HAP-1 (cell line): ENCODE measurements around the gene PXDN.
"Not testable (repeated sequence)": the region's sequence is repeated elsewhere in the genome, so short reads cannot be mapped to it uniquely, and the experiment has no call there.

Experiments used
- DNase-seq, 2 experiments: peaks; one replicate each; pipeline ENCODE4 v3.0.0-alpha.2; 2016 to 2020; ENCODE audit warnings: low spot score in 2 of 2
- H3K27me3 ChIP-seq: fragments of 250-450 bp; sonication (Bioruptor Pico); 2 replicates; pipeline ENCODE4 v1.5.1; 2020; ENCODE audit warnings: low read depth, mild to moderate bottlenecking, moderate library complexity
- H3K36me3 ChIP-seq: fragments of 250-450 bp; sonication (Bioruptor Pico); replicated peaks from 2 replicates; pipeline ENCODE4 v1.5.1; 2020; ENCODE audit warnings: mild to moderate bottlenecking
- H3K4me1 ChIP-seq: fragments of 250-450 bp; sonication (Bioruptor Pico); 2 replicates; pipeline ENCODE4 v1.5.1; 2020; ENCODE audit warnings: mild to moderate bottlenecking
- H3K4me3 ChIP-seq: fragments of 250-450 bp; sonication (Bioruptor Pico); 2 replicates; pipeline ENCODE4 v1.5.1; 2020; ENCODE audit warnings: mild to moderate bottlenecking, moderate library complexity
- H3K9me3 ChIP-seq: fragments of 250-450 bp; sonication (Bioruptor Pico); 2 replicates; pipeline ENCODE4 v1.5.1; 2020; ENCODE audit warnings: mild to moderate bottlenecking, moderate library complexity
- in situ Hi-C: fragments of 300-500 bp; cut with MboI; formaldehyde crosslinking; loops from 3 replicates; pipeline ENCODE4 v1.14.3; 2020; ENCODE audit warnings: low sequenced_read_pairs, inconsistent platforms, mixed read lengths

Gene PXDN

DNA sequence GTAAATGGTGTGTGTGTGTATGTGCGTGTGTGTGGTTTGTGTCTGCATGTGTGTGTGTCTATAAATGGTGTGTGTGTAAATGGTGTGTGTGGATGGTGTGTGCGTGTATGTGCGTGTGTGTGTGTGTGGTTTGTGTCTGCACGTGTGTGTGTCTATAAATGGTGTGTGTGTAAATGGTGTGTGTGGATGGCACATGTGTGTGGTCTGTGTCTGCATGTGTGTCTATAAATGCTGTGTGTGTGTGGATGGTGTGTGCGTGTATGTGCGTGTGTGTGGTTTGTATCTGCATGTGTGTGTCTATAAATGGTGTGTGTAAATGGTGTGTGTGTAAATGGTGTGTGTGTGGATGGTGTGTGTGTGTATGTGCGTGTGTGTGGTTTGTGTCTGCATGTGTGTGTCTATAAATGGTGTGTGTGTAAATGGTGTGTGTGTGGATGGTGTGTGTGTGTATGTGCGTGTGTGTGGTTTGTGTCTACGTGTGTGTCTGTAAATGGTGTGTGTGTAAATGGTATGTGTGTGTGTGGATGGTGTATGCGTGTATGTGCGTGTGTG, 64.8 kb downstream of the PXDN start:
- H3K9me3 ChIP-seq, H3K36me3 ChIP-seq, H3K4me1 ChIP-seq, DNase-seq, H3K27me3 ChIP-seq, in situ Hi-C loops, H3K4me3 ChIP-seq: not testable (repeated sequence)

DNA sequence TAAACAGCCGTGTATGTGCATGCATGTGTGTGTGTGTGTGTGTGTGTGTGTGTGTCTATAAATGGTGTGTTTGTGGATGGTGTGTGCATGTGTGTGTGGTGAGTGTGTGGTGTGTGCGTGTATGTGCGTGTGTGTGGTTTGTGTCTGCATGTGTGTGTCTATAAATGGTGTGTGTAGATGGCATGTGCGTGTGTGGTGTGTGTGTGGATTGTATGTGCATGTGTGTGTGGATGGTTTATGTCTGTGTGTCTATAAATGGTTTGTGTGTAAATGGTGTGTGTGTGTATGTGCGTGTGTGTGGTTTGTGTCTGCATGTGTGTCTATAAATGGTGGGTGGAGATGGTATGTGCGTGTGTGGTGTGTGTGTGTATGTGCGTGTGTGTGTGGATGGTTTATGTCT, 65.2 kb downstream of the PXDN start:
- H3K36me3 ChIP-seq, in situ Hi-C loops, H3K4me3 ChIP-seq, H3K4me1 ChIP-seq, H3K27me3 ChIP-seq, H3K9me3 ChIP-seq, DNase-seq: not testable (repeated sequence)

DNA sequence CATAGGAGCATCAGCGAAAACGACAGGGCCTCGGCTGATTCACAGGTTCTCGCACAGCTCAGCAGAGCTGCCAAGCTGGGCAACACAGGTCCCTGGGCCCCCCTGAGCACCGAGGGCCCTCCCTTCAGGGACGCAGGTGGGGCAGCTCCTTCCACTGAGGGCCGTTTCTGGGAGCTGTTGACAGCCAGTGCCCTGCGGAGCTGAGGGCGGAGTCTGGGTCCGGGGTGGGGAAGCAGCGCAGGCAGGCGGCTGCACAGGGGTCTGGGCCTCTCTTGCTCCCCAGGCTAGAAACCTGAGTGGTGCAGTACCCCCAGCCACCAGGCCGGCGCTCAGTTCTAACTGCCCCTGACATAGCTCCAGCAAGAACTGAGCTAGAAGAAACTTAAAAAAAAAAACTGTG, 65.7 kb downstream of the PXDN start:
- DNase-seq: no peak
- Histone ChIP-seq H3K36me3 (no peaks in the 10 kb centered on the region), H3K4me3 (no peak overlapping the region), H3K27me3 (no peaks in the 10 kb centered on the region), H3K9me3 (no peaks in the 10 kb centered on the region), H3K4me1 (no peaks in the 10 kb centered on the region)
- in situ Hi-C loops: no loop called here

DNA sequence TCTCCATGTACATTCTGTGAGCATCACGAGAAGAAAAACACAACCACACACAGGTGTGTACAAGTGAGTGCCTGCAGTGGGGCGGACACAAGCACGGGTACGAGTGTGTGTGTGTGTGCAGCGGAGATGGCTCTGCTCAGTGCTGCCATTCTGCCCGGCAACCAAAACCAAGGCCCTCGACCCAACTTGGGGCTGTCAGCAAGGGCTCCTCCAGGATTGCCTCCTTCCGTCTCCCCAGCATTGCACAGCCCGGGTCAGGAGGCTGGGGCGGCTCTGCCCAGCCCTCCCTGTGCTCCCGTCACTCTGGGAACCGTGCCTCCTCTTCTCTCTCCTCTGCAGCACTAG, 66.5 kb downstream of the PXDN start:
- Histone ChIP-seq H3K9me3 (no peaks in the 10 kb centered on the region), H3K36me3 (no peaks in the 10 kb centered on the region), H3K27me3 (no peaks in the 10 kb centered on the region), H3K4me3 (no peak overlapping the region), H3K4me1 (no peaks in the 10 kb centered on the region)
- in situ Hi-C loops: no loop called here
- DNase-seq: no peak

DNA sequence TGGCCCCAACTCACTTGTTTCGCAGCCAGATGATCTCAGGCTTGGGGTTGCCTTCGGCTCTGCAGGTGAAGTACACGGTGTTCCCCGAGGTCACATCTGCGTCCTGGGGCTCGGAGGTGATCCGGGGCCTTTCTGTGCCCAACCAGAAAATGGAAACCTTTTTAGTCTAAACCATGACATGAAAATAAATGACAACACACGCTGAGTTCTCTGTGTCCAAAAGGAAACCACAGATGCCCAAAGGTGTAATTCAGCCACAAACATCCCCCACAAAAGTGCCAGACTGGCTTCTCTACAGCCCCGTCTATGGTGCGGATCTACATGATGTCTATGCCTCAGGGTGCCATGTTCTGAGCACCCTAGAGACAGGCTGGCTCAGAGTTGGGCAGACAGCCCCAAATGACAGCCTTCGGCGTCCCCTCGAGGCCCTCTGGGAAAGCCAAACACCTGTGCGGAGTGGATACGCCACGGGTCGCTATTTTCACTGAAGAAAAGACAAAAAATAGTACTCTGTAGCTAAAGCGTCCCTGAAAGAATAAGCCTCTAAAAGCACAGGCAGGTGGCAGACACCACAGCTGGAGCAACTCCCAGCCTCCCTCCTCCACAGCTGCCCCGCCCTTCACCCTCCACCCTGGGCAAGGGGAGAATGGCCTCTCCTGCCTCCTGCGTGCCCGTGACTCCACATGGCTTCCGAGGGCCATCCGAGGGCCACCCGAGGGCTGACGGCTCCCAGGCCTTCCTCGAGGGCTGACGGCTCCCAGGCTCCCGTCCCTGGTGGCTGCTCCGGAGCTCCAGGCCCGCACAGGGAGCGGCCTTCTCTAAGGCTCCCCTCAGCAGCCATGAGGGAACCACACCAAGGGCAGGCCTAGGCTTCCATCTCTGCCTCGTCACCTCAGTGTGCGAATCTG, 67.1 kb downstream of the PXDN start:
- Histone ChIP-seq H3K36me3 (no peaks in the 10 kb centered on the region), H3K4me3 (no peak overlapping the region), H3K27me3 (no peaks in the 10 kb centered on the region), H3K4me1 (no peaks in the 10 kb centered on the region), H3K9me3 (no peaks in the 10 kb centered on the region)
- in situ Hi-C loops: no loop called here
- no peak for DNase-seq

DNA sequence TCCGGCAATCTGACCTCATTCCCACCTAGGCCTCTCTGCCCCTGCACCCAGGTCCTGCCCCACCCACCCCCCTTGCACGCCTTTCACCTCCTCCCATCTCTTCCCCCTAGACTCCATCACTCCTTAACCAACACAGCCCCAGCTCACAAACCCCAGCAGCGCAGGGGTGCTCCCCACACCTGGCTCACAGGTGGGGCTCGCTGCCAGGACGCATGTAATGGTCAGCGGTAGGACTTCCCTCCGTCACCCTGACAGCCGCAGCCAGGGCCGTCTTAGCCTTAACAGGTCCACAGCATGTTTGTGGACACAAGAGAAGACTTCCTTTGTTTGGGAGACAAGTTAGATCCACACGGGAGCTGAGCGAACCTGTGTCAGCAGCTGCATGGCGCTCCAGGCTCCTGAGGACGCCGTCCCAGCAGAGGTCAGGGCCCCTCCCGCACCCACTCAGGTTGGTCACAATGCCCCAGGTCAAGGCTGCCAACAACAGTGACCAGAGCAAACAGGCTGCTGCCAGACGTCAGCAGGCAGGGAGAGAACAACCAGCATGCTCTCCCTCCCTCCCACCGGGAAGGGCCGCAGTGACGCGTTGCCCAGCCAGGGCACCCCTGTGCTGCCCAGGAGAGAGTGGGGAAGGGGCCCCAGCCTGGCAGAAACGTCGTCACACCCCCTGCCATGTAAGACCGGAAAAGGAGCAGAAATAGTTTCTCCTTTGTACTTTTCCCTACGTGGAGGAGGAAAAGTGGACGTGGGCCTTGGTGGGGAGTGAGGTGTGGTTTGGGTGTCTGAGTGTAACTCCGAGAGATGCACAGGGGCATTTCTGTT, 68.0 kb downstream of the PXDN start:
- H3K4me3 ChIP-seq: no peak overlapping the region
- no peak for DNase-seq
- no peaks in the 10 kb centered on the region for H3K9me3 ChIP-seq
- H3K27me3 ChIP-seq: no peaks in the 10 kb centered on the region
- in situ Hi-C loops: no loop called here
- no peaks in the 10 kb centered on the region for H3K4me1 ChIP-seq
- no peaks in the 10 kb centered on the region for H3K36me3 ChIP-seq

DNA sequence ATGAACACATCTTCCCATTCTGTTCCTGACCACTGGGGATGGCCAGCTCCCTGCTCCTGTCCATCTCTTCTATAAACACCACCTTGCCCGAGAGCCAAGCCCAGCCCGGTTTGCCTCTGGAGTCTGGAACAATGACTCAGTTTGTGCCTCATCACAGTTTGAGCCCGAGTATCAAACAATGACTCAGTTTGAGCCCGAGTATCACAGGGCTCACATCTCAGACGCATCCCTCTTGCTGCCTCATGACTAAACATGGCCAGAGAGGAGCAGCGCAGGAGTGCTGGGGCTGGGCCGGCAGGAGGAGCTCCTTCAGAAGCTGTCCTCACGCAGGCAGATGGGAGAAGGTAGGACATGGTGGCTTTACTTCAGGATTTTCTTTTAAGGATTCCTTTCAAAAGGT, 68.7 kb downstream of the PXDN start:
- no peak for DNase-seq
- in situ Hi-C loops: no loop called here
- Histone ChIP-seq H3K9me3 (no peaks in the 10 kb centered on the region), H3K27me3 (no peaks in the 10 kb centered on the region), H3K4me3 (no peak overlapping the region), H3K36me3 (no peaks in the 10 kb centered on the region), H3K4me1 (no peaks in the 10 kb centered on the region)

DNA sequence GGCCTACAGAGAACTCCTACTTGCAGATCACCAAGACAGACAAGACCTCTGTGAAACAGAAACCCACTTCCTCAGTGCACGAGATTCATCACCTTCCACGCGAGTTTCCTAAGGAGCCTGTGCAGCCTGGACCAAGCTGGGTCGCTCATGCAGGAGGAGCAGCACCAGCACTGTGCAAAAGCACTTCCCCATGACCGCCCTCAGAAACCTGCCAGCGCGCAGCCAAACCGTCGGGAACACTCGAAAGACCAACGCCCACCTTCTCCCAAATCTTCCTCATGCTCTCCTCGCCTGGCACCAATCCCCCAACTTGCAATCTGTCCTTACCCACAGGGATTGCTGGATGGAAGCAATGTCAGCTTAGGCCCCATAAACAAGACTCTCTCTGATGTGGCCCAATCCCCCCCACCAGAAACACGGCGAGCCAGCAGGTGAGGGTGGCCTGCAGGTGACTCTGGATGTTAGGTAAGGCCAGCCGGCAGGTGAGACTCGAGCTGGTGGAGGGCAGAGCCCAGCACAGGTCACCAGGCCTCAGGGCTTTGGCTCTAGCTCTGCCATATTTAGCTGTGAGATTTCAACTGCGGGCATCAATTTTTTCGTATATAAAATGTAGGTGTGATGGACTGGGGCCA, 69.4 kb downstream of the PXDN start:
- no peaks in the 10 kb centered on the region for H3K27me3 ChIP-seq

DNA sequence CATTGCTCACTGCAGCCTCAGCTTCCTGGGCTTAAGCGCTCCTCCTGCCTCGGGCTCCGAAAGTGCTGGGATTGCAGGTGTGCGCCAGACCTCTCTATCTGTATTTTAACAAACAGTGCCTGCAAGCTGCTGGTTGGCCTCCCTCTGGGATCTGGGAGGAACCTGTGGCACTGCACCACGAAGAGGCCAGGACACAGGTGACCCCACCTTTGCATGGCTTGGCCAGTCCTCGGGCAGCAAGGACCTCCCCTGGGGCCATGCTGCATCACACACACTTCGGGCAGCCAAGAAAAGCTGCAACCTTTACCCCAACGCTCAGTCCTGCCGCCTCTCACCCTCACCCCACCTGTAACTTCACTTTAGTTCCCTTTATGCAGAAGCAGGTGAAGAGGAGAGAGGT, 70.0 kb downstream of the PXDN start:
- no peak for DNase-seq
- in situ Hi-C loops: no loop called here
- H3K36me3 ChIP-seq: no peaks in the 10 kb centered on the region

More for the DNA sequence above, 69.4 kb downstream of the PXDN start:
- no peak for DNase-seq
- no peaks in the 10 kb centered on the region for H3K4me1 ChIP-seq
- in situ Hi-C loops: no loop called here
- H3K9me3 ChIP-seq: no peaks in the 10 kb centered on the region
- H3K4me3 ChIP-seq: no peak overlapping the region
- no peaks in the 10 kb centered on the region for H3K36me3 ChIP-seq

DNA sequence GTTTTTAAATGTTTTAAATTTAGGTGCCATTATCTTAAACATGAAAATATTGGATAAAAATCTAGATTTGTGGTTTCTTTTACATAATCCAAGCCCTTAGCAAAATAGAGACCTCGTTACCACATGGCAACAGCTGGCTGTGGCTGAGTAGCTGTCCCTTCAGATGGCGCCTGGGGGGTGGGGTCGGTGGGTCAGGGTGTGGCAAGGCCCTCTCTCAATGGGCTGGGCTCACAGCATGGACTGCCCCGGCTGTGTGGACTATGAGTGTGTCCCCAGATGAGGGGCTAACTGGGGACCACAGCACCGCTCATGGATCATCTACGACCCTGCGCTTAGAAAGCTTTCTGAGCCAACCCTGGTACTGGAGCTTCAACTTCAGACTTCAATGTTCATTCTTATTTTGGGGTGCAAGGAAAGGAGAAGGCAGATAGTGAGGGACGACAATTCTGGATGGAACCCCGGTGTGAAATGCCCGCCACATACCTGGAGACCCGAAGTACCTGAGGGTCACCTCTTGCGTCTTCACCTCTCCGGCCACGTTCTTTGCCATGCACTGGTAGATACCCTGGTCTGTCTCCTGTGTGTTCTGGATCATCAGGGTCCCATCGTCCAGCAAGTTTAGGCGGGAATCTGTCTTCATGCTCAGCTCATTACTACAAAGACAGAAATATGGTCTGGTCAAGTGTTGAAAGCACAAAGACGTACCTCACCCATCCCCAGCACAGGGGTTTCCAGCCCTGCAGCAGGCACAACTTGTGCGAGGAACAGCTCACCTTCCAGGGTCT, 71.0 kb downstream of the PXDN start:
- DNase-seq: no peak
- Histone ChIP-seq H3K4me1 (no peaks in the 10 kb centered on the region), H3K27me3 (no peaks in the 10 kb centered on the region), H3K9me3 (no peaks in the 10 kb centered on the region), H3K36me3 (no peaks in the 10 kb centered on the region), H3K4me3 (no peak overlapping the region)
- in situ Hi-C loops: no loop called here

More for the DNA sequence above, 70.0 kb downstream of the PXDN start:
- Histone ChIP-seq H3K9me3 (no peaks in the 10 kb centered on the region), H3K4me1 (no peaks in the 10 kb centered on the region), H3K27me3 (no peaks in the 10 kb centered on the region), H3K4me3 (no peak overlapping the region)

DNA sequence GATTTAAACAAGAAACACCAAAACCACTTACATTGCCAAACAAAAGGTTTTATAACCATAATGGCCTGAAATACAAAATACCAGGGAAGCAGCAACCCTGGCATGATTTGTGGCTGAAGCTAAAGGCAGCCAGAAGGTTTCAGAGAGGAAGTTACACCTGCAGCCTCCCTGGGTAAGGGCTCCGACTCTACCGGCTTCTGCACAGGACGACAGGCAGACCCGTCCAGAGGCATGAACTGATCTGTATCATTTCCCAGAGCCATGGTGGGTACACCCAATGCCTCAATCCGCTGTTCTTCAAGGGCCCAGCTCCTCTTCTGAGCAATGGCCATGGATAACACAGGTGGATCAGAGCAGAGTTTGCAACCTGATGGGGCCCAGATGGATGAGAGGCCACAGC, 71.6 kb downstream of the PXDN start:
- Histone ChIP-seq H3K27me3 (no peaks in the 10 kb centered on the region), H3K36me3 (no peaks in the 10 kb centered on the region), H3K9me3 (no peaks in the 10 kb centered on the region), H3K4me1 (no peaks in the 10 kb centered on the region), H3K4me3 (no peak overlapping the region)
- in situ Hi-C loops: no loop called here
- no peak for DNase-seq

DNA sequence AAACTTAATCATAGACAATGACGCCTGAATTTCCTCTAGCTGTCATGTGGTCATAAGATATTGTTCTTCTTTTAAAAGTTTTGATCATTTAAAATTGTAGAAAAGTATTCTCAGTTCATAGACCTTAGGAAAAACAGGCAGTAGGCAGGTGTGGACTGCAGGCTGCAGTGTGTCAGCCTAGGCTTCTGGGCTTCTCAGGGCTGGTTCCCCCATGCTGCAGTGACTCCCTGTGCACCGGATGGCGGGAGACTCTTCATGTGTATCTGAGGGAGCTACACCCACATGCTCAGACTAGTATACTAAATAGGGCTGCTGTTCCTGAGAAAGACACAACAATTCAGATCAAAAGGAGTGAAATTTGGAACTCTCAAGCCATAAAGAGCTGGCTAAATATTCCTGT, 72.4 kb downstream of the PXDN start:
- H3K36me3 ChIP-seq: no peaks in the 10 kb centered on the region
- H3K9me3 ChIP-seq: no peaks in the 10 kb centered on the region
- no peaks in the 10 kb centered on the region for H3K27me3 ChIP-seq
- in situ Hi-C loops: no loop called here
- no peak for DNase-seq
- H3K4me3 ChIP-seq: no peak overlapping the region
- no peaks in the 10 kb centered on the region for H3K4me1 ChIP-seq

DNA sequence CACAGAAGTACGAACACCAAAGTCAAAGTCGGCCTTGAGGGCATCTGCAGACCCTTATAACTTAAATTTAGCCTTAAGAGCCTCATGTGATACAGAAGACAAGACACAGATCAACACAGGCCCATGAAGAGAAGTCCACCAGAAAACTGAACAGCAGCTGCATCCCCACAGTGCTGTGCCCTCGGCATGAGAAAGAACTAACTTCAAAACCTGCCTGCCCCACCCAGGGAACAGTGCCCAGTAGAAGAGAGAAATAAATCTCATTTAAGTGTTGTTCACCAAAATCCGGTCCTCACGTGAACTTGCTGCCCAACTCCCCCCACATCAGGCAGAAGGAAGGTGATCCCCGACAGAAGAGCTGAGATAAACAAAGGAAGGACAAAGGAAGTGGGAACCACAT, 73.7 kb downstream of the PXDN start:
- in situ Hi-C loops: no loop called here
- Histone ChIP-seq H3K9me3 (no peaks in the 10 kb centered on the region), H3K4me3 (no peak overlapping the region), H3K27me3 (no peaks in the 10 kb centered on the region), H3K4me1 (no peaks in the 10 kb centered on the region), H3K36me3 (no peaks in the 10 kb centered on the region)
- no peak for DNase-seq
